GM19455 (cell line): ENCODE data around the gene TRPM8.
A peak's percentile ranks its signal among the peaks of the same experiment; 100 is the strongest.
"Not testable (repeated sequence)": the region's sequence is repeated elsewhere in the genome, so short reads cannot be mapped to it uniquely, and the experiment has no call there.

ENCODE experiments used
- ATAC-seq: cut with Tn5 transposase; IDR thresholded peaks from one replicate; pipeline ENCODE4 v1.9.1; 2021; ENCODE audit not compliant: unreplicated experiment

The TRPM8 gene

GRCh38 chr2:233917116-233917515, at the start of gene TRPM8:
Gene TRPM8 (plus strand): TSS chr2:233917373. CDS start chr2:233926538, 9,165 bp downstream.
- no peak for ATAC-seq

GRCh38 chr2:233867993-233868532, 49.1 kb upstream of the TRPM8 start, which contains the start of gene MSL3B:
Gene MSL3B (minus strand): TSS chr2:233868386.
- ATAC-seq, result peak; percentile 69

- ATAC-seq, result no peak
These were observed 45.7 kb upstream of the TRPM8 start for GRCh38 chr2:233871432-233871831.

GRCh38 chr2:233872125-233872524, 45.0 kb upstream of the TRPM8 start:
- ATAC-seq, result not testable (repeated sequence)

- ATAC-seq, result no peak
These were observed 34.8 kb upstream of the TRPM8 start for GRCh38 chr2:233882353-233882752.

- no peak for ATAC-seq
These were observed 24.4 kb upstream of the TRPM8 start for GRCh38 chr2:233892793-233893192.

GRCh38 chr2:233896253-233896652, 20.9 kb upstream of the TRPM8 start:
- ATAC-seq, result not testable (repeated sequence)

GRCh38 chr2:233901367-233901766, 15.8 kb upstream of the TRPM8 start:
- no peak for ATAC-seq

- no peak for ATAC-seq
These were observed 15.3 kb upstream of the TRPM8 start for GRCh38 chr2:233901884-233902283.

- ATAC-seq, result no peak
These were observed 11.2 kb upstream of the TRPM8 start for GRCh38 chr2:233905945-233906344.

GRCh38 chr2:233907627-233908026, 9.5 kb upstream of the TRPM8 start:
- no peak for ATAC-seq

GRCh38 chr2:233912691-233913423, 4.3 kb upstream of the TRPM8 start:
- ATAC-seq, result no peak

- no peak for ATAC-seq
These were observed 2.0 kb upstream of the TRPM8 start for GRCh38 chr2:233915128-233915527.

GRCh38 chr2:233919319-233919718, 2.1 kb downstream of the TRPM8 start:
- no peak for ATAC-seq

- no peak for ATAC-seq
These were observed 2.8 kb downstream of the TRPM8 start for GRCh38 chr2:233919938-233920337.

GRCh38 chr2:233922471-233922870, 5.3 kb downstream of the TRPM8 start:
- ATAC-seq, result no peak

- no peak for ATAC-seq
These were observed 8.2 kb downstream of the TRPM8 start for GRCh38 chr2:233925402-233925801.

GRCh38 chr2:233926806-233927205, 9.6 kb downstream of the TRPM8 start:
- ATAC-seq, result no peak

- ATAC-seq, result no peak
These were observed 11.6 kb downstream of the TRPM8 start for GRCh38 chr2:233928594-233929351.

- ATAC-seq, result no peak
These were observed 12.3 kb downstream of the TRPM8 start for GRCh38 chr2:233929352-233930022.

- no peak for ATAC-seq
These were observed 17.4 kb downstream of the TRPM8 start for GRCh38 chr2:233934524-233934923.
